GM12864 (cell line): ENCODE results near the gene EYA2.
A peak's percentile ranks its signal among the peaks of the same experiment; 100 is the strongest.
"Not testable (repeated sequence)": the region's sequence is repeated elsewhere in the genome, so short reads cannot be mapped to it uniquely, and the experiment has no call there.

ENCODE experiments used
- DNase-seq: peaks from one replicate; pipeline ENCODE4 v3.0.0-alpha.2; 2011; ENCODE audit warnings: low read depth
- H3K4me3 ChIP-seq: 2 replicates; pipeline ENCODE4 v1.5.1; 2011; ENCODE audit warnings: mild to moderate bottlenecking, low read depth, low read length, control low read depth
- TF ChIP-seq, protein P1 (sequence below): IDR thresholded peaks from 2 replicates; pipeline ENCODE4 v1.5.1; 2011; ENCODE audit warnings: low read depth, mild to moderate bottlenecking, moderate library complexity, low read length, control low read depth, inconsistent platforms; ENCODE audit errors: missing control alignments

EYA2 gene

DNA sequence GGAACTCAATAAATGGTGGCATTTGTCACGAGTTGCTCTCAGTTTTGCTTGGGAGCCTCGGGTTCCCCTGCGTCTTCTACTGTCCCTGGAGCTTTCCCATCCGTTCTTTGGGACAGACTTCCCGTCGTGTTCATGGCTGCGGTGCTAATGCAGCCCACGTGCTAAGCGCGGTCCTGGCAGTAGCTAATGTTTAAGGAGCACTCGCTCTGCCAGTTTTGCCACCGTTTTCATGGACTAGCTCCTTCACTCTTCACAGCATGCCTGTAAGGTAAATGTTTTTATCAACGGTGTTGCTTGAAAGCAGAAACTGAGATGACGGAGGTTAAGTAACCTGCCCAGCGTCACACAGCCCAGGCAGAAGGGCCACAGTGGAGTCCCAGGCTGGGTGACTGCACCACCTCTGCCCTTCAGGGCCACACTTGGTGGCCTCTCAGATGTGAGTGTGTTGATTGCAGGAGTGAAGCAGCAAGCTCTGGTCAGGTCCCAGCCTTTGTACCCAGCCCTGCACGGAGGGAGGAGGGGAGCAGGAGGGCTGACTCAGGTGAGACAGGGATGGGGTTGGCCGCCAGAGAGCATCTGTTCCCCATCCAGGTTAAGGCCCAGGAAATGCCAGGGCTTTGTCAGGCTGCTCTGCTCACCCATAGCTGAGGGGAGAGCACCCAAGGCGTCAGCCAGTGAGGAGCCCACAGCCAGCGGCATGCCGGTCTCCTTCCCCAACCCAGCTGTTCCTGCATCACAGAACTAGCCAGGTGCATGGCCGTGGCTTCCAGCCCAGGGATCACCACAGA, 280.0 kb downstream of the EYA2 start:
- H3K4me3 ChIP-seq, result no peak overlapping the region
- no peak for DNase-seq
- TF ChIP-seq, protein P1, sequence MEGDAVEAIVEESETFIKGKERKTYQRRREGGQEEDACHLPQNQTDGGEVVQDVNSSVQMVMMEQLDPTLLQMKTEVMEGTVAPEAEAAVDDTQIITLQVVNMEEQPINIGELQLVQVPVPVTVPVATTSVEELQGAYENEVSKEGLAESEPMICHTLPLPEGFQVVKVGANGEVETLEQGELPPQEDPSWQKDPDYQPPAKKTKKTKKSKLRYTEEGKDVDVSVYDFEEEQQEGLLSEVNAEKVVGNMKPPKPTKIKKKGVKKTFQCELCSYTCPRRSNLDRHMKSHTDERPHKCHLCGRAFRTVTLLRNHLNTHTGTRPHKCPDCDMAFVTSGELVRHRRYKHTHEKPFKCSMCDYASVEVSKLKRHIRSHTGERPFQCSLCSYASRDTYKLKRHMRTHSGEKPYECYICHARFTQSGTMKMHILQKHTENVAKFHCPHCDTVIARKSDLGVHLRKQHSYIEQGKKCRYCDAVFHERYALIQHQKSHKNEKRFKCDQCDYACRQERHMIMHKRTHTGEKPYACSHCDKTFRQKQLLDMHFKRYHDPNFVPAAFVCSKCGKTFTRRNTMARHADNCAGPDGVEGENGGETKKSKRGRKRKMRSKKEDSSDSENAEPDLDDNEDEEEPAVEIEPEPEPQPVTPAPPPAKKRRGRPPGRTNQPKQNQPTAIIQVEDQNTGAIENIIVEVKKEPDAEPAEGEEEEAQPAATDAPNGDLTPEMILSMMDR, result no peak

DNA sequence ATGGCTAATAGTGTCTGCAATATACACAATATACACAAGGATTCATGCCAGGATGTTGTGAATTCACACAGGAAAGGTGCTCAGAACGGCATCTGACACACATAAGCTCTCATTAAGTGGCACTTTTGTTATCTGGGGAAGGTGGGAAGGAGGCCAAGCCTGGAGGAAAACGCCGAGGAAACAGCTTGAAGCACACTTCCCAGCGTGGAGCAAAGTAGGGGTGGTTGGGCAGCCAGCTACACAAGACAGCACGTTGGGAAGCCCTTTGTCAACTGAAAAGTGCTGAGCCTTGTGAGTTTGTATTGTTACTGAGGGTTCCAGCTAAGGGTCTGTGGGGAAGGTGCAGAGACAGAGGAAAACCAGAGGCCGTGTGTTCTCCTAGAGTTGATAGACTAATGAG, 280.9 kb downstream of the EYA2 start:
- H3K4me3 ChIP-seq, result no peak overlapping the region
- TF ChIP-seq, protein P1, result no peak
- DNase-seq, result no peak

DNA sequence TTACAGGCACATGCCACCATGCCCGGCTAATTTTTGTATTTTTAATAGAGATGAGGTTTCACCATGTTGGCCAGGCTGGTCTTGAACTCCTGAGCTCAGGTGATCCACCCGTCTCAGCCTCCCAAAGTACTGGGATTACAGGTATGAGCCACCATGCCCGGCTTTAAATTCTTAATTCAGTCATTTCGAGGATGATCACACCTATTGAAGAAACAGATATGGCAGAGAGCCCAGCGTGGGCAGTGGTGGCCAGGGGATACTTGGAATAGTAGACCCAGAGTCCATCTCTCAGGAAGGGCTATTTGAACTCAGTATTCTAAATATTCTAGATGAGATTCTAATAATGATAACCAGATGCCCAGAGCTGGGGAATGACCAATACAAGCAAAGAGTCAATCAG, 281.6 kb downstream of the EYA2 start:
- not testable (repeated sequence) for DNase-seq, H3K4me3 ChIP-seq

DNA sequence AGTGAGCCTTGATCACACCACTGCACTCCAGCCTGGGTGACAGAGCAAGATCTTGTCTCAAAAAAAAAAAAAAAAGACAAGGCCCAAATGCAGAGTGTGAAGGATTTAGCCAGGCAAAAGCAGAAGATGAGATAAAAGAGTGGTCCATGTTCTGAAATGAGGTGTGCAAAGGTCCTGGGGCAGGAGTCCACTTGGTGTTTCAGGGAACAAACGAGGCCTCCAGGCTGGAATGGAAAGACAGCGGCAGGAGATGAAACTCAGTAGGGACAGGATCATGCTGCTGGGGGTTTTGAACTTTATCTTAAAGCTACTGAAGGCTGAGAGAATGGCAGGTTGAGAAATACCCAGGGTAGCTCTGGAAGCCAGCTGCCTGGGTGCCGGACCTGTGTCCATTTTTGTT, 283.6 kb downstream of the EYA2 start:
- H3K4me3 ChIP-seq, result no peak overlapping the region
- no peak for DNase-seq
- TF ChIP-seq, protein P1, result no peak

DNA sequence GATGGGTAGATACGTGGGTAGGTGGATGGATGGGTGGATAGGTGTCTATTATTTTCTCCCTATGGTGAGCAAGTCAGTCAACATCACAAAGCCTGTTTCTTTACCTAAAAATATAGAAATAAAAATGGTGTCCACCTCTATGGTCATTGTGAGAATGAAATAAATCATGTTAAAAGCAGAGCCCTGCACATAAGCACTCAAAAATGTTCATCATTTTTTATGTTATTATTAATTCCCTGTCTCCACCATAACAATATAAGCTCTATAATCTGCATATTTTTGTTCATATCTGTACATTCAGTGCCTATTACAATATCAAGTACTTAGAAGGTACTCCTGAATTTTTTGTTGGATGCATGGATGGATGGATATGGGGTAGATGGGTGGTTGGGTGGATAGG, 284.2 kb downstream of the EYA2 start:
- H3K4me3 ChIP-seq, result no peak overlapping the region
- TF ChIP-seq, protein P1, result no peak
- no peak for DNase-seq

DNA sequence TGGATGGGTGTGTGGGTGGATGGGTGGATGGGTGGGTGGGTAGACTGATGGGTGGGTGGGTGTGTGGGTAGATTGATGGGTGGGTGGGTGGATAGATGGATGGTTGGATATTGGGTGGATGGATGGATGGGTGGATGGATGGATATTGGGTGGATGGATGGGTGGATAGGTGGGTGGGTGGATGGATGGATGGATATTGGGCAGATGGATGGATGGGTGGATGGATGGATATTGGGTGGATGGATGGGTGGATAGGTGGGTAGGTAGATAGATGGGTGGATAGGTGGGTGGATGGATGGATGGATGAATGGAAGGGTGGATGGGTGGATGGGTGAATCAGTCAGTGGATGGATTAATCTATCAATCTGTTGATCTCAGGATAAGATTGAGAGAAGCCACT, 284.6 kb downstream of the EYA2 start:
- H3K4me3 ChIP-seq, result no peak overlapping the region
- TF ChIP-seq, protein P1, result no peak
- DNase-seq, result no peak

DNA sequence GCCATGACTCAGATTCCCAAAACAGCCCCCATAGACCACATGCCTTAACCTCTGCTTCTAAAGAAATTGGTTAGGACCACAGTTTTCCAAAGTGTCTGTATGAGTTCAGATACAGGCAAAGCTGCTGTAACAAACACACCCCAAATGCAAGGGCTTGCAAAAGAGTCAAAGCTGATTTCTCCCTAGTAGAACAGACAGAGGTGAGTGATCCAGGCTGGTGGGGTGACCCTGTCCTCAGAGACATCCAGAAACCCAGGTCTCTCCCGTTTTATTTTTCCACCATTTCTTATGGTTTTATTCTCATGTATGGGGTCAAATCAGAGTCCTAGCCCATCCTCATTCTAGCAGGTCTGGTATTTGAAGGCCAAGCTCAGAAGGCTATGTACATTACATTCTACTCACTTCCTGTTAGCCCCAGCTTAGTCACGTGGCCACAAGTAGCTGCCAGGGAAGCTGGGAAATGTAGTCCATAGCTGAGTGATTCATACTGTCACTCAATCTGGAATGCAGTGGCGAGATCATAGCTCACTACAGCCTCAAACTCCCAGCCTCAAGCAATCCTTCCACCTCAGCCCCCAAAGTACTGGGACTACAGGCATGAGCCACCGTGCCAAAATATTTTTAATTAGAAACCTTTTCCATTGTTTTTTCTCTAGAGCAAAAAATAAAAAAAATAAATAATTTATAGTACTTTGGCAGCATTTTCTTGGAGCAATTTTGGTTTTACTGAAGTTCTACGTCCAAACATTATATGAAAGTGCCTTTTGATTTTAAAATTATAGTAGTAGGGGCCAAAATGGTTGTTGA, 286.6 kb downstream of the EYA2 start:
- DNase-seq, result peak; percentile 37
- TF ChIP-seq, protein P1, result no peak
- H3K4me3 ChIP-seq, result no peak overlapping the region
